Dedifferentiated amniotic fluid mesenchymal stem cell (primary cell): Measurements from ENCODE around the gene ACSM6.
"Not testable (repeated sequence)": the region's sequence is repeated elsewhere in the genome, so short reads cannot be mapped to it uniquely, and the experiment has no call there.

Source experiments
- DNase-seq: peaks from one replicate; pipeline ENCODE4 v3.0.0-alpha.2; 2016; ENCODE audit errors: extremely low spot score

ACSM6 gene

DNA sequence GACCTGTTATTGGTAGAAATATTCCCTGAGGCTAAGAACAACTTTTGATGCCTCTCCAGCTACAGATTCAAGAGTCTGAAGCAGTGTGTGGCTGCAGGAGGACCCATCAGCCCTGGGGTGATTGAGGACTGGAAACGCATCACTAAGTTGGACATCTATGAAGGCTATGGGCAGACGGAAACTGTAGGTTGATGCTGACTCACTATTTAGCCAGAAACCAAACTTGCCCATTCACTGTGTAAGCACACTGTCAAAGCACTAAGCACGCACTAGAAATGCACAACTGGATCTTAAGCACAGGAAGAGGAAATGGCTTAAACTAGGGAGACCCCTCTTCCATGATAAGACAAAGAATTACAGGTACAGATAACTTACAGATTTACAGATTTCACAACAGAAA lies 20.8 kb downstream of the ACSM6 start:
- DNase-seq, result no peak

DNA sequence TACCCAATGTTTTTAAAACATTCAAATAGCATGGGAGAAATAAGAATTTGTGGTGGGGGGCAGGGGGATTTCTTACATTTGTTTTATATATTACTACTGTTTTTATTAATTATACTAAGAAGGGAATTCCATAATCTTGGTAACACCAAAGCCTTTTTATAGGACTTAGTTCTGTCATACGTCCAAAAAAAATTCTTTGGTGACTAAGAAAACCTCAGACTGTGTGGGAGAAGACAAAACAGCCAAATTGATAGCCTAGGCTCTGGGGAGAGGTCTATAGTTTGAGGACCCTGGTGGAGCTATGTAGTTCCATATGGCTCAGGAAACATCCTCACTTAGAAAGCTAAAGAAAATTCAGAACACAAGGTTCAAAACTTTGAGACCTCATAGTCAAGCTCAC lies 23.4 kb downstream of the ACSM6 start:
- no peak for DNase-seq

DNA sequence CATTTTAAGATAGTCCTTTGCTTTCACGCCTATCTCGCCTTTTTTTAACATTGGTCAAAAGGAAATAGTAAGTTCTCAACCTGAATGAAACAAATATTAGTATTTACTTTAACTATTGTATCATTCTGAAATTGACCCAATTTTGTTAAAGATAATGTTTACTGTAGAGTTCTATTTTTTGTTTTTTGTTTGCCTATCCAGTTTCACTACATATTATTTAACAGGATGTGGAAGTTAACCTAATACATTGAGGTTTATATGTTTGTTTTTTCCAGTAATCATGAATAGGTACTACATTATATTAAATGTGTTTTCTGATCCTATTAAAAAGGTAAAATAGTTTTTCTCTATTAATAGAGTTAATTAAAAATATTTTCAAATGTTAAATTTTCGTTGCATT lies 26.5 kb downstream of the ACSM6 start:
- DNase-seq, result no peak

DNA sequence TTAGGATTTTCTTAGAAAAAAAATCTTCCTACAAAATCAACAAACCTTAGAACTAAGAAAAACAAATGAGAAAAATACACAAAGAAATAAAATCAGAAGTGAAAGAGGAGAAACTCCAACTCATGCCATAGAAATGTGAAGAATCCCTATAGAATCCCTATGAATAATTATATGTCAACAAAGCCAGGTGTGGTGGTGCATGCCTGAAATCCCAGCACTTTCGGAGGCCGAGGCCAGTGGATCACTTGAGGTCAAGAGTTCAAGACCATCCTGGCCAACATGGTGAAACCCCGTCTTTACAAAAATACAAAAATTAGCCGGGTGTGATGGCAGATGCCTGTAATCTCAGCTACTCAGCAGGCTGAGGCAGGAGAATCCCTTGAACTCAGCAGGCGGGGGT lies 27.1 kb downstream of the ACSM6 start:
- peak; percentile 47 for DNase-seq

DNA sequence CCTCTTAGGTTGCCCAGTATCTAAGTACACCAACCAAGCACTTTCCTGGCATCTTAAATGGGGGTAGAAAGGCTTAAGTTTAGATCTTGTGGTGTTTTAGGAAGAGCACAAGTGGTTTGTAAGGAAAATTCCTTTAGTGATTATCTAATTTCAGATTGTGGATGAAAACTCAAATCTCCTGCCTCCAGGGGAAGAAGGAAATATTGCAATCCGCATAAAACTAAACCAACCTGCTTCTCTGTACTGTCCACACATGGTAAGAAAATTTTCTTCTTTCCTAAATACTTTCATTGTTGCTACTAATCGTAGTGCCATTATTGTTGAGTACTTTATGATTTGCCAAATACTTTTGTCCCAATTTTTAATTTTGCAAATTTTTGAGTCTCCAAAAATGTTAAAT lies 31.1 kb downstream of the ACSM6 start:
- no peak for DNase-seq

DNA sequence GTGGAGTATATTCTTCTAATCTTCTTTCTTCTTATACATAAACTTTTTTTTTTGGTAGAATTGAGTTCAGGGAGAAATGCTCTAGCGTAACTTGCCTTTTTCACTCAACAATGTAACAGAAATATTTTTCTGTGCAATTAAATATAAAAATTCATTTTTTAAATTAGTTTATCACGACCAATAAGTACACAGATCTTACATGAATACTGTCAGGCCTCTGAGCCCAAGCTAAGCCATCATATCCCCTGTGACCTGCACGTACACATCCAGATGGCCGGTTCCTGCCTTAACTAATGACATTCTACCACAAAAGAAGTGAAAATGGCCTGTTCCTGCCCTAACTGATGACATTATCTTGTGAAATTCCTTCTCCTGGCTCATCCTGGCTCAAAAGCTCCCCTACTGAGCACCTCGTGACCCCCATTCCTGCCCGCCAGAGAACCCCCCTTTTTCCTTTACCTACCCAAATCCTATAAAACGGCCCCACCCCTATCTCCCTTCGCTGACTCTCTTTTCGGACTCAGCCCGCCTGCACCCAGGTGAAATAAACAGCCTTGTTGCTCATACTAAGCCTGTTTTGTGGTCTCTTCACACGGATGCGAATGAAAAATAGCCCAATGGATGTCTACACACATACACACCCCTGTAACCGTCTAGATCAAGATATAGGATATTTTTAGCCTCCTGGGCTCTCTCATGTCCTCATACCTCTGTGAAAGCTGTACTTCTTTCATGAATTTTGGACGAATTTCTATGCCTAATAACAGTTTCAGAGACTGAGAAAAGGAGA lies 35.1 kb downstream of the ACSM6 start:
- not testable (repeated sequence) for DNase-seq

DNA sequence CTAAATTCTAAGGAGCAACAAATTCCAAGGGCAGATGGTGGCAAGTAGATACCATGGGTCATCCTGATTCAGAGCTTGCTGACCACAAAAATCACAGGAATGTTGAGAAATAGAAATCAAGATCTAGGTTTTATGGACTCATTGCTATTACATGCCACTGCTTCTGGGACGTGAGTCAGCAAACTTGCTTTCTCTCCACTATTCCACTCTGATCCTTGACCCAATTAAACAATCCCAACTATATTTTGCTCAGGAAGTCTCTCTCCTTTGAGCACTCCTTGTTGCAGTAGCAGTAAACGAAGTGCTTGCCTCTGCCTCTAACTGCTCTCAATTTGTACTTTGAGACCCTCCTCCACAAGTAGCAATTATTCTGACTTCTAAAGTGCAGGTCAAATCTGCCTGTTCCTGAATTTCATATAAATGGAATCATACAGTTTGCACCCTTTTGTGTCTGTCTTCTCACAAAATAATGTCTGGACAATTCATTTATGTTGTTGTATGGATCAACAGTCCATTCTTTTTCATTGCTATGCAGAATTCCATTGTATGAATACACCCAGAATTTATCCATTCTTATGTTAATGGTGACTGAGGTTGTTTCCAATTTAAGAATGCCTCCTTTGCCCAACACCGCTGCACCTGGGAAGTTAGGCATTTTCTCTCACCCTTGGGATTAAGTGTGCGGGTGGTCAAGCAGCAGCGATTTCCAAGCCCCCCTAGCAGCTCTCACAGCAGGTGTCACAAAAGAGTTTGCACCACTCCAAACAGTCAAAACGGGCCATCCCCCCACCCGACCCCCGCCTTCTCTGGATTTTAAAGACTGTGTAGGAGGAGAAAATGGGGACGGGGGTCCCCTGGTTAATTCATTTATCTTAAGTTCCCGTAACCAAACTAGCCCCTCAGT lies 35.9 kb downstream of the ACSM6 start:
- DNase-seq, result peak; percentile 91

DNA sequence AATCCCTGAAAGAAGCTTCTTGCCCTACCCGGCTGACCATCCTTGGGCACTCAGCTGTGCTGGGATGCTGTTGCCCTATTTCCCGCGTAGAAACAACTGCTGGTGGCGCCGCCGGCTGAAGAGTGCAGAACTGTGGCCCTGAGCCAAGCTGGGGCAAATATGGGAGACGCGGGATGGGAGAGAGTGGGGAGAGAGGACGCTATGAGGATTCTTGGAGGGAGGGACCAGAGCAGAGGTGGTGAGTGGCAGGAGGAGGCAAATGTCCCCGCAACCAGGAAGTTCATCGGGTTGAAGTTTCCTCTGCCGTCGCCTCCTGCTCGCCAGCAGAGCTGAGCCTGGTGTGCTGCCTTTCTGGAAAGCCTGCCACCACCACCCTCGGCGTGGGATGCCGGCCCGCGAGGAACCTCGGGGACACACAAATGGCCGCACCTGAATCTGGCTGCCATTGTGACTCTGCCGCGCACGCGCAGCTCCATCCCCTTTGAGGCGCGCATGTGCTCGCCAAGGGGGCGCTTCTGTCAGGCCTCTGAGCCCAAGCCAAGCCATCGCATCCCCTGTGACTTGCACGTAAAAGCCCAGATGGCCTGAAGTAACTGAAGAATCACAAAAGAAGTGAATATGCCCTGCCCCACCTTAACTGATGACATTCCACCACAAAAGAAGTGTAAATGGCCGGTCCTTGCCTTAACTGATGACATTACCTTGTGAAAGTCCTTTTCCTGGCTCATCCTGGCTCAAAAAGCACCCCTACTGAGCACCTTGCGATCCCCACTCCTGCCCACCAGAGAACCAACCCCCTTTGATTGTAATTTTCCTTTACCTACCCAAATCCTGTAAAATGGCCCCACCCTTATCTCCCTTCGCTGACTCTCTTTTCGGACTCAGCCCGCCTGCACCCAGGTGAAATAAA lies 36.9 kb downstream of the ACSM6 start:
- not testable (repeated sequence) for DNase-seq

DNA sequence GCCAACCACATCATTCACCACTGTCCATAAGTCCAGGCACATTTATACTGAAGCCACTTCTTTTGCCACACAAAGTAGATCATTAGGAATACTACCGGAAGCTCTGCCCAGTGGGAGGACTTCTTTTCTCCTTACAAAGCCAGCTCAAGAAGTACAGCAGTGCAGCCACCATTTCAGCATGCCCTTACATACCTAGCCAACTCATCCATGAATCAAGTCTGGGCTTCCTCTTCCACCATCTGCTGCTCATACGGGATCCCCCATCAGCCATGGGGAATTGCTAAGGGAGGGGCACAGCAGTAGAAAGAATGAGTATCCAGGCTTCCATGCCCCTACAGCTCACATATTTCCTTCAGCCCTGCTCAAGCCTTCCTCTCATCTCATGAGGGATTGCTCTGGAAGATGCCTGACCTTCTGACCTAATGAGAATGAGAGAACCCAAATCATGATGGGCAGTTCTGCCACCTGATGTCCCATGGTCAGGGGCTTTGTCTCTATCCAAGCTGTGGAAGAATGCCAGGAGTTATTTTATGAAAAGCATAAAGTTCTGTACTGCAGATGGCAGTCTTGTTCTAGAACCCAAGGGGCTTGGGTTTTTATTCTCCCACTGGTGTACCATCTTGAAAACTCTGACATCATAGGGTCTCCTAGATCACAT lies 39.5 kb downstream of the ACSM6 start:
- DNase-seq, result no peak

DNA sequence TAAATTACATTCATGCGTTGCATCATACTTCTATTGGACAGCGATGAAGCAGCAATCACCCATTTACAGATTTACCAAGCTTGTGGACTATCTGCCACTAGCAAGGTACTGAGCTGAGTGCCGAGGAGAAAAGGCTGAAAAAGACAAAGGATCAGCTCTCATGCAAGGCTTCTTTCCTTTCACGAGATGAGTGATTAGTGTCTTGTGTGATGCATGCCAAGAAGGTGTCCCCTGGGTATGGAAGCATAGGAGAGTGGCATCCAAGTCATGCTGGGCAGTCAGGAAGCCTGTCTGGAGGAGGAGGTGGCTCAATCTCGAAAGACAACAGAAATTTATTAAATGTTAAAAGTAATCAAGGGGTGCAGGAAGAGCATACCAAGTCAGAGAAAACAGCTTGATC lies 40.9 kb downstream of the ACSM6 start:
- DNase-seq, result no peak

DNA sequence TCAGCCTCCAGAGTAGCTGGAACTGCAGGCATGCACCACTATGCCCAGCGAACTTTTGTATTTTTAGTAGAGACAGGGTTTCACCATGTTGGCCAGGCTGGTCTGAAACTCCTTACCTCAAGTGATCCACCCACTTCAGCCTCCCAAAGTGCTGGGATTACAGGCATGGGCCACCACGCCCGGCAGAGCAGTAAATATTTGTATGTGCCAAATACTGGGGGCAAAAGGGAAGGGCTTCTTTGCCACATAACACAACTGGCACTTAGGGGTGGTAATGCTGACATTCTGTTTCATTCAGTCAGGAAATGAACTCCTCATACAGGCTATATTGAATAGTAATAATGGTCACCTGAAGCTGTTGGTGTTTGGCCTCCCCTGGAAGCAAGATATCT lies 41.6 kb downstream of the ACSM6 start:
- DNase-seq, result no peak

DNA sequence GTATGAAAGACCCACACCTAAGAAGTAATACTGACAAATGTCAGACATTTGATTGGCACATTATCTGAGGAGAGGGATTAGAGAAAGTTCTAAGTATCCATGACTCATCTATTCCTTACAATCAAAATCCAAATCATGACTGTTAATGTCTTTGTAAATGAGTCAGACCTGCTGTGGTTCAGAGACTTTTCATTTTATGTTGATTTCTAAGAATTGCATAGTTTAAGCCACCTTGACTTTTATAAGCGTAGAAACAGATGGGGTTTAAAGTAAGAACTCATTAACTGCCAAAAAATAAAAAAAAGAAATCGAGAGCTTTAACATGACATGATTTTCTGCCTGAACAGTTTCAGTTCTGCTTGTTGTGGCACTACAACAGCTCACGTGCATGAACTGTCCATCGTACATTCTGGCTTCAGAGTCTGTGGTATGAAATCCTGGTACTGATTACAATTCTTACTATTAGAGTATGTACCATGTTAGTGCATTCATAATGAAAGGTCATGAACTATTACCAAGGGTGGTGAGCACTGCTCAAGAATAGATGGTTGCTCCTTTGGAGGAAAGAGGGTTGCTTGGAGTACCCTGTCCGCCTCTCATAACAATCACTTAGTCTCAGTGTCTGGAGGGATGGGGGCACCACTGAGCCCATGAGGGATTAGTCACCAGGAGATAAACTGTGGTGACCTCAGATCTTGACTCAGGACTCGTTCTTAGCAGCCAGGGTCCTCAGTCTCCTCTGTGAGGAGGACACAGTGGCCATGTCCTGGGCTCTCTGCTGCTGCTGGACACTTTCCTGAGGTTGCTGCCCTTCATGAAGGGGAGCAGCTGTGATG lies 42.2 kb downstream of the ACSM6 start:
- peak; percentile 40 for DNase-seq

DNA sequence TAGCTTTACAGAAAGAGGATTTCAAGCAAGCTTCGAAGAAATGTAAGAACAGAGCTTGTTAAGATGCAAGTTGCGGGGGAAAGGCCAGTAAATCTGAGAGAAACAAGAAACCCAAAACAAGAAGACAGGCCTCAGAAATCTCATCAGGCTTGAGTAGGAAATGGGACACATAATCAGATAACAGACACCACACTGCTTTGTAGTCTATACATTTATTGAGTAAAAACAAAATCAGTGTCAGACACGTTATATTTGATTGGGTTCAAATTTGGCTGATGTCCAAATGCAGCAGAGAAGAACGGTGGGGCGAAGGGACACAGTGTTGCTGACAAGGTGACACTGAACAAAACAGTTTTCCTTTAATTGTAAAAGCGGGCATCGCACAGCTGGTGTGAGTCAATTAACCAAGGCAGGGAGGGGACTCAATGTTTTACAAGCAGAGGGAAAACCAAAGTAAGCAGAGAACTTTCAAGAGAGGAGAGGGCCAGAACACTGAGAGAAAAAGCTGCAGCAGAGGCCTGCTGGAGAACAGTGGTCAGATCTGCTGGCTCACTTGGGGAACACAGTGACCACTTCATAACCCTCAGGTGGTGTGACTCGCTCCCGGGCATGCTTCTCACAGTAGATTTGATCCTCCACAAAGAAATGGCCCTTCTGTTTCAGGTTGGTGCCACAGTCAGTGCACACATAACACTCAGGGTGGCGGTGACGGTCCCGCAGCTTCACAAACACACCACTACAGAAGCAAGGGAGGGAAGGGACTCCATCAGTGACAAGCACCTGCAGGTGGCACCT lies 43.5 kb downstream of the ACSM6 start:
- no peak for DNase-seq

DNA sequence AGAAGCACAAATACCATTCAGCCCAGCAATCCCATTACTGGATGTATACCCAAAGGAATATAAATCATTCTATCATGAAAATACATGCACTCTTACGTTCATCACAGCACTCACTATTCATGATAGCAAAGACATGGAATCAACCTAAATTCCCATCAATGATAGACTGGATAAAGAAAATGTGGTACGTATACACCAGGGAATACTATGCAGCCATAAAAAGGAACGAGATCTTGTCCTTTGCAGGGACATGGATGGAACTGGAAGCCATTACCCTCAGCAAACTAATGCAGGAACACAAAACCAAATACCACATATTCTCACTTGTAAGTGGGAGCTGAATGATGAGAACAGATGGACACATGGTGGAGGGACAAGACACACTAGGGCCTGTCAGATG lies 46.1 kb downstream of the ACSM6 start:
- DNase-seq, result not testable (repeated sequence)

DNA sequence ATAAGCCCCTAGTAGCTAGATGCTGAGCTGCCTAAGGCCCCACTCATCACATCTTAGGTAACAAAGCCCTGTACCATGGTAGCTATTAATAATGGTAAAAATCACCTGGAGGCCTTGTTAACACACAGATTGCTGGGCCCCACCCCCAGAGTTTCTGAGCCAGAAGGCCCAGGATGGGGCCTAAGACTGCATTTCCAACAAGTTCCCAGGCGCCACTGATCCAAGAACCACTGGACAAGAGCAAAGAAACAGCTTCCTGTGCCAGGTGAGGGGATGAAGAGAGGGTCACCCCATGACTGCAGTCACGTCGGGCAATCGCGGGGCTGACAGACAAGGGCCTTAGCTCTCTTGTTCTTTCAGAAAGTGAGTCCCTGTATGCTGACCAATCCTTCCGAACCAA lies 46.8 kb downstream of the ACSM6 start:
- DNase-seq, result no peak

DNA sequence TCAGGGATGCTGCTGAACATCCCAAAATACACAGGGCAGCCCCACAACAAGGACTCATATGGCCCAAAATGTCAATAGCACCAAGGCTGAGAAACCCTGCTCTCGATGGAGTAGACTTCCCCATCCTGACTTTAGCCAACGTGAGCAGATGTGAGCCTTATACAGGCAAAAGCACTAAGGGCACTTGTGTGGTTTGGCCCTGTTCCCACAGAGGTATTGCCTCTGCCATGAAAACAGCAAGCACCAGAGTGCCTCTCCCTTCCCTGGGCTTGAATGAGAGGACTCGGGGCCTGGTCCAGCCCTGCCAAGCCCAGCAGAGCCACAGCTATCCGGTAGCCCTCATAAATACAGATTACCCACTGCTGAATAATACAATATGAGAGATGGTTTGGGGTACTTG lies 47.5 kb downstream of the ACSM6 start:
- no peak for DNase-seq

DNA sequence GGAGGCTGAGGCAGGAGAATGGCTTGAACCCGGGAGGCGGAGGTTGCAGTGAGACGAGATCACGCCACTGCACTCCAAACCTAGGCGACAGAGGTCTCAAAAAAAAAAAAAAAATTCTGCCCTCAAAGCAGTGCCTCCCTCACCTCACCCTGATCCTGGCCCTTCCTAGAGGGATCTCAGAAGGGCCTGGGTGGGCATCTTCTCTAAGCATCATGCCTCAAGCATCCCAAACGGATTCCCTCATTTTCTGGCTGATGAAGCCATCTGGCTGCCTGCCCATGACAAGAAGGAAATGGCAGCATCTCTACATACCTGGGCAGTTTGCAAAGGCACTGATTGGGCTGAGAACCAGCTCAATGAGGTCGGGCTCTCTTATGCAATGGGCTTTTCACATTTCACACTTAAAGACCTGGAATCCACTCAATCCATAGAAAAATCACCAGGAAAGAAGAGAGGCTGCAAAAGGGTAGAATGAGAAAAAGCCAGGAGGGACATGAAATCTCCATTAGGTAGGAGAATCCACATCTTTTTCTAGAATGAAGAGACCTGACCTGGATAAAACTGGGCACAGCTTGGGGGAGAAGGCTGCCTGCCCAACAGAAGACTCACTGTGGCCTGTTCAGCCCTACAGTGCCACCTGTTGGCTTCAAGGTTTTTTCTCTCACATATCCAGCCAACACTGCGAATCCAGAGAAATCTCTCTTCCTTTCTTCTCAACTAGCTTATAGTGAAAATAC lies 48.7 kb downstream of the ACSM6 start:
- DNase-seq, result peak; percentile 68

DNA sequence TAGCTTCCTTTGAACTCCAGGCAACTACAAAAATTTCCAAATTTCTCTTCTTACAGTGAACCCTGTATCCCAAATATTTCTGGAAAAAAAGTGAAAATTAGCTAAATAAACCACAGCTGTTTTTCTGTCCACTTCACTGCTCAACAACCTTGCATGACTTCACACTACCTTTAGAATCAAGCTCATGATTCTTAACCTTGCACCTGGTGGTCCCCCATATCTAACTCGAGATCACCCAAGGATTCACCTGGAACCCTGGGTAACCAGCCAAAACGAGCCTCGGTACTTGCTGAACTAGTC lies 49.2 kb downstream of the ACSM6 start:
- DNase-seq, result no peak

DNA sequence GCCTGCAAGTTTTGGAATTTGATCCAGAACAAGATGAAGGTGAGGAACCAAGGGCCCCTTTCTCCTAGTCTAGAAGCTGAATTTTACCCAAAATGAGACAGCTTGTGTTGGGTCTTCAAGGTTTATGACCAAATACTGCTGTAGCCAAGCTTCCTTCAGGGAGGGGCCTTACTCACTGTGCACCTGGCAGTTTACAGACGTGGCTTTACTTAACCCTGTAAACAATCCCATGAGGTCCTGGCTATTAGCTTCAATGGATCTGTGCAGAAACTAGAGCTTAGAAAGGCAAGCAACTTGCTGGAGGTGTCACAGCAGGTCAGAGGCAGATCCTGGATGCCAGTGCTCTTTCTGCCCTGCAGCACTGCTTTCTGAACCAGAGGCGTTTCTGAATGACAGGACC lies 50.1 kb downstream of the ACSM6 start:
- no peak for DNase-seq
